ENCODE measurements around the gene VSIG8. TPM values are rescaled to one million over a fixed set of nuclear protein-coding genes. Genes with fewer than 3 reads are reported as not detected.

The VSIG8 gene
- total and polyA plus RNA-seq, 2 of the 4 experiments (the other 2 are of a cell fraction) = not detected

GRCh38 chr1:159854116-159854692 is 8.3 kb downstream of the VSIG8 start:
- peak overlapping the region; percentile 29 for H3K14ac ChIP-seq (replicated peaks; ENCODE audit: low read depth, low read length)
- TF ChIP-seq CEBPB (IDR thresholded peaks at IDR 0.05; ENCODE audit: low read depth, low read length) (no peak), MAZ (IDR thresholded peaks at IDR 0.05; ENCODE audit: borderline replicate concordance, low read depth, low read length) (no peak), MXI1 (IDR thresholded peaks at IDR 0.05; ENCODE audit: borderline replicate concordance, low read depth, low read length) (no peak), CHD1 (IDR thresholded peaks at IDR 0.05; ENCODE audit: low read depth, low read length) (no peak), USF2 (IDR thresholded peaks at IDR 0.05; ENCODE audit: low read depth, low read length) (no peak), MAFK (IDR thresholded peaks at IDR 0.05; ENCODE audit: low read depth, low read length) (no peak), POLR2A (IDR thresholded peaks at IDR 0.05; ENCODE audit: low read depth, low read length) (no peak), RFX5 (IDR thresholded peaks at IDR 0.05; ENCODE audit: low read depth, low read length) (no peak), RAD21 (IDR thresholded peaks at IDR 0.05; ENCODE audit: low read length) (no peak)
- H4K8ac ChIP-seq (ENCODE audit: low read depth in 2 of 2, low read length in 2 of 2) = peak overlapping the region; percentile 65 to 88
- H3K9me3 ChIP-seq (ENCODE audit: control insufficient read depth, insufficient read depth, low read length) = no peaks in the 10 kb centered on the region
- H3K36me3 ChIP-seq (ENCODE audit: control insufficient read depth, insufficient read depth, low read length) = no peaks in the 10 kb centered on the region
- H3K9ac ChIP-seq (ENCODE audit: low read depth, low read length) = peak overlapping the region; percentile 72
- peak overlapping the region; percentile 62 for H3K4me3 ChIP-seq (ENCODE audit: insufficient read depth, low read depth, low read length)
- no TSS peak for BruUV-seq (replicated peaks)
- peaks cover 4% of the 10 kb centered on the region for H3K4me1 ChIP-seq (ENCODE audit: control insufficient read depth, insufficient read depth, low read length)
- intact Hi-C loops (cut with micrococcal nuclease) = loop anchor here (2.0 kb wide), 1 partner anchor 71 kb away; the partner anchor contains the start of gene TAGLN2
- H4K20me1 ChIP-seq (ENCODE audit: insufficient read depth, low read length) = no peaks in the 10 kb centered on the region
- H3K27ac ChIP-seq (ENCODE audit: insufficient read depth, low read length) = peak overlapping the region; percentile 75
- peak overlapping the region; percentile 37; the same call in 1 of the 2 replicates for H4K91ac ChIP-seq (ENCODE audit: insufficient read depth, low read depth, low read length)
- peak overlapping the region; percentile 67; the same call in 1 of the 2 replicates for H2AK5ac ChIP-seq (ENCODE audit: low read depth, low read length)
- peak overlapping the region; percentile 90 for H2AFZ ChIP-seq (replicated peaks; ENCODE audit: low read length, poor library complexity)
- H3K79me1 ChIP-seq (ENCODE audit: low read depth in 1 of 2, low read length in 2 of 2) = peaks cover 0 to 14% of the 10 kb centered on the region in 2 experiments; a peak in 2 of 4 replicates
- peak overlapping the region; percentile 69 for H2AK9ac ChIP-seq (replicated peaks; ENCODE audit: low read depth, low read length, poor library complexity)
- peak overlapping the region; percentile 88 for H3K4ac ChIP-seq (ENCODE audit: low read depth, low read length)
- ChIA-PET POLR2A (ENCODE audit: unreplicated experiment) (interaction anchor here (0.6 to 0.8 kb wide), 2 partner anchors 13 to 62 kb away, joined by 3 read pairs; no protein-coding TSS in a partner anchor), CTCF (interaction anchor here (0.8 to 1.5 kb wide), 6 partner anchors 22 to 64 kb away, joined by 3 to 4 read pairs (median 4); no protein-coding TSS in a partner anchor)
- H2BK15ac ChIP-seq (ENCODE audit: low read depth, low read length) = no peak overlapping the region
- no peak for DNase-seq
- peak overlapping the region; percentile 7; the same call in 1 of the 2 replicates for H2BK120ac ChIP-seq (ENCODE audit: low read depth, low read length)
- peaks cover 8% of the 10 kb centered on the region for H3K9me1 ChIP-seq (ENCODE audit: insufficient read depth, low read length)
- H3K18ac ChIP-seq (ENCODE audit: low read depth, low read length) = peak overlapping the region; percentile 40
- in situ Hi-C loops (cut with MboI; ENCODE audit: low sequenced_read_pairs) = no loop called here
- peak overlapping the region; percentile 88 for H3K4me2 ChIP-seq (ENCODE audit: low read depth, low read length)
- no peak overlapping the region; the same call in 1 of the 2 replicates for H3K56ac ChIP-seq (ENCODE audit: extremely low read depth, insufficient read depth, low read length)
- no peaks in the 10 kb centered on the region for H3K27me3 ChIP-seq (ENCODE audit: control insufficient read depth, insufficient read depth, low read length)
- dilution Hi-C loops (cut with HindIII; ENCODE audit: low sequenced_read_pairs, unreplicated experiment) = no loop called here
- 0% methylated on average over 4 of the region's 31 CpGs; no CpG with 5 or more reads in 1 of the 2 experiments for WGBS, 2 experiments (ENCODE audit: extremely low coverage in 2 of 2, insufficient read length in 1 of 2)
- peak overlapping the region; percentile 18; the same call in 1 of the 2 replicates for H3K23ac ChIP-seq (ENCODE audit: low read depth, low read length)
- peak; percentile 69 for ATAC-seq (ENCODE audit: low read depth)
- peak overlapping the region; percentile 70 for H2BK5ac ChIP-seq (ENCODE audit: low read depth, low read length, poor library complexity, severe bottlenecking)
- no peak overlapping the region for H2BK20ac ChIP-seq (ENCODE audit: low read depth, low read length)
- H4K5ac ChIP-seq (ENCODE audit: low read depth, low read length) = peak overlapping the region; percentile 78

Data from IMR-90 (cell line).